HEK293 (cell line): Measurements from ENCODE around the gene TRAPPC6A.
A peak's percentile ranks its signal among the peaks of the same experiment; 100 is the strongest.

ENCODE experiments used
- CTCF ChIA-PET: fragments of 350-600 bp; formaldehyde crosslinking; extraction: SDS; loops from one replicate; lab custom pipeline; 2021; ENCODE audit warnings: antibody characterized with exemption; lab: Yijun Ruan, JAX
- POLR2A ChIA-PET: fragments of 300-600 bp; formaldehyde crosslinking; extraction: SDS; loops from one replicate; lab custom pipeline; 2020; ENCODE audit warnings: antibody characterized with exemption, inconsistent platforms; lab: Yijun Ruan, JAX
- H3K27ac ChIP-seq: fragments of 200-500 bp; sonication (Bioruptor generic); 2 replicates; pipeline ENCODE4 v1.5.1; 2014; ENCODE audit warnings: low read depth, low read length, control low read depth, inconsistent platforms; ENCODE audit errors: extremely low read depth
- H3K36me3 ChIP-seq, 2 experiments: fragments of 200-500 bp in 1 of 2; sonication (Bioruptor generic) in 1 of 2; 1 replicate in 1 of 2; 2 replicates in 1 of 2; pipeline ENCODE4 v1.5.1; 2014 to 2017; ENCODE audit warnings: inconsistent platforms in 2 of 2, low read length in 2 of 2; ENCODE audit not compliant: control insufficient read depth in 2 of 2, insufficient read depth in 1 of 2
- H3K4me1 ChIP-seq: fragments of 200-500 bp; sonication (Bioruptor generic); 2 replicates; pipeline ENCODE4 v1.5.1; 2014; ENCODE audit warnings: mild to moderate bottlenecking, low read length, inconsistent platforms; ENCODE audit not compliant: control insufficient read depth, insufficient read depth
- H3K4me3 ChIP-seq: 2 replicates; pipeline ENCODE4 v1.5.1; 2011; ENCODE audit warnings: low read depth, mild to moderate bottlenecking, control low read depth, low read length, moderate library complexity
- H3K9me3 ChIP-seq: fragments of 200-500 bp; sonication (Bioruptor generic); 2 replicates; pipeline ENCODE4 v1.5.1; 2014; ENCODE audit warnings: low read depth, low read length, inconsistent platforms; ENCODE audit not compliant: control insufficient read depth, insufficient read depth
- ATF2 ChIP-seq: fragments of 450-650 bp; formaldehyde crosslinking; IDR thresholded peaks from 2 replicates; pipeline ENCODE4 v1.5.1; 2016; ENCODE audit warnings: missing biosample characterization, missing genetic modification characterization, low read depth
- EGR2 ChIP-seq: fragments of 450-650 bp; formaldehyde crosslinking; IDR thresholded peaks from 2 replicates; pipeline ENCODE4 v1.5.1; 2016; ENCODE audit warnings: low read depth, missing biosample characterization, missing genetic modification characterization
- GLI2 ChIP-seq: fragments of 450-650 bp; formaldehyde crosslinking; IDR thresholded peaks from 2 replicates; pipeline ENCODE4; 2017; ENCODE audit warnings: missing biosample characterization, missing genetic modification characterization, low read depth, borderline replicate concordance
- GLIS2 ChIP-seq: fragments of 450-650 bp; formaldehyde crosslinking; IDR thresholded peaks from 2 replicates; pipeline ENCODE4 v1.5.1; 2016; ENCODE audit warnings: missing biosample characterization, missing genetic modification characterization
- HIC1 ChIP-seq: fragments of 450-650 bp; formaldehyde crosslinking; IDR thresholded peaks from 2 replicates; pipeline ENCODE4 v1.5.1; 2016; ENCODE audit warnings: missing biosample characterization, missing genetic modification characterization
- HOXC10 ChIP-seq: sonication (generic); formaldehyde crosslinking; IDR thresholded peaks from 2 replicates; pipeline ENCODE4 v1.8.1; 2023; ENCODE audit warnings: mild to moderate bottlenecking, missing genetic modification reagents
- KLF7 ChIP-seq: fragments of 450-650 bp; formaldehyde crosslinking; IDR thresholded peaks from 2 replicates; pipeline ENCODE4 v1.5.1; 2016; ENCODE audit warnings: missing biosample characterization, missing genetic modification characterization, borderline replicate concordance
- OVOL3 ChIP-seq: fragments of 450-650 bp; formaldehyde crosslinking; IDR thresholded peaks from 2 replicates; pipeline ENCODE4 v1.5.1; 2016; ENCODE audit warnings: missing biosample characterization, missing genetic modification characterization
- SP3 ChIP-seq: fragments of 450-650 bp; formaldehyde crosslinking; IDR thresholded peaks from 2 replicates; pipeline ENCODE4 v1.5.1; 2016; ENCODE audit warnings: missing biosample characterization, missing genetic modification characterization
- TCF7L2 ChIP-seq: IDR thresholded peaks from 2 replicates; pipeline ENCODE4 v1.6.1; 2011; ENCODE audit warnings: low read depth, mild to moderate bottlenecking, inconsistent platforms, low read length, moderate library complexity, borderline replicate concordance
- WT1 ChIP-seq: fragments of 450-650 bp; formaldehyde crosslinking; IDR thresholded peaks from 2 replicates; pipeline ENCODE4 v1.5.1; 2016; ENCODE audit warnings: missing biosample characterization, missing genetic modification characterization
- ZBTB10 ChIP-seq: fragments of 450-650 bp; formaldehyde crosslinking; IDR thresholded peaks from 2 replicates; pipeline ENCODE4 v1.5.1; 2016; ENCODE audit warnings: missing biosample characterization, missing genetic modification characterization
- ZFP69B ChIP-seq: fragments of 450-650 bp; formaldehyde crosslinking; IDR thresholded peaks from 2 replicates; pipeline ENCODE4 v1.5.1; 2016; ENCODE audit warnings: missing biosample characterization, missing genetic modification characterization
- ZNF132 ChIP-seq: fragments of 450-650 bp; formaldehyde crosslinking; IDR thresholded peaks from 2 replicates; pipeline ENCODE4 v1.5.1; 2017; ENCODE audit warnings: missing biosample characterization, missing genetic modification characterization, borderline replicate concordance
- ZNF184 ChIP-seq: fragments of 450-650 bp; IDR thresholded peaks from 2 replicates; pipeline ENCODE4 v1.5.1; 2018; ENCODE audit warnings: missing biosample characterization, mild to moderate bottlenecking, missing genetic modification characterization
- ZNF23 ChIP-seq: fragments of 450-650 bp; formaldehyde crosslinking; IDR thresholded peaks from 2 replicates; pipeline ENCODE4 v1.5.1; 2016; ENCODE audit warnings: missing biosample characterization, missing genetic modification characterization, borderline replicate concordance
- ZNF416 ChIP-seq: fragments of 450-650 bp; formaldehyde crosslinking; IDR thresholded peaks from 2 replicates; pipeline ENCODE4 v1.5.1; 2016; ENCODE audit warnings: missing biosample characterization, missing genetic modification characterization
- ZNF549 ChIP-seq: fragments of 450-650 bp; IDR thresholded peaks from 2 replicates; pipeline ENCODE4 v1.5.1; 2018; ENCODE audit warnings: missing biosample characterization, missing genetic modification characterization, mild to moderate bottlenecking, inconsistent platforms, moderate library complexity
- ZNF560 ChIP-seq: fragments of 450-650 bp; formaldehyde crosslinking; IDR thresholded peaks from 2 replicates; pipeline ENCODE4 v1.5.1; 2017; ENCODE audit warnings: missing biosample characterization, missing genetic modification characterization, borderline replicate concordance
- ZNF585B ChIP-seq: fragments of 450-650 bp; formaldehyde crosslinking; IDR thresholded peaks from 2 replicates; pipeline ENCODE4 v1.5.1; 2016; ENCODE audit warnings: missing biosample characterization, missing genetic modification characterization
- ZNF624 ChIP-seq: fragments of 450-650 bp; formaldehyde crosslinking; IDR thresholded peaks from 2 replicates; pipeline ENCODE4 v1.5.1; 2017; ENCODE audit warnings: missing biosample characterization, missing genetic modification characterization
- ZNF677 ChIP-seq: fragments of 450-650 bp; IDR thresholded peaks from 2 replicates; pipeline ENCODE4 v1.5.0; 2018; ENCODE audit warnings: missing biosample characterization, mild to moderate bottlenecking, missing genetic modification characterization, moderate library complexity
- ZNF701 ChIP-seq: fragments of 450-650 bp; formaldehyde crosslinking; IDR thresholded peaks from 2 replicates; pipeline ENCODE4 v1.5.1; 2016; ENCODE audit warnings: missing biosample characterization, missing genetic modification characterization
- ZNF837 ChIP-seq: fragments of 450-650 bp; formaldehyde crosslinking; IDR thresholded peaks from 2 replicates; pipeline ENCODE4 v1.5.1; 2016; ENCODE audit warnings: missing biosample characterization, missing genetic modification characterization

TRAPPC6A gene

GRCh38 chr19:45152504-45153338 is 25.3 kb downstream of the TRAPPC6A start:
- Histone ChIP-seq H3K4me3 (no peak overlapping the region), H3K36me3 (no peaks in the 10 kb centered on the region), H3K9me3 (no peaks in the 10 kb centered on the region)
- CTCF ChIA-PET = interaction anchor here (0.7 kb wide), 1 partner anchor 10 kb away, joined by 3 read pairs; no protein-coding TSS in a partner anchor
- TF ChIP-seq SP3 (tag by site-specific recombination) = no peak
- TF ChIP-seq, all 188 proteins: peak for 0
- H3K4me1 ChIP-seq = peaks cover 2% of the 10 kb centered on the region; the same call in 1 of the 2 replicates
- POLR2A ChIA-PET = no interaction called here
- H3K27ac ChIP-seq = no peak overlapping the region

- Histone ChIP-seq H3K4me3 (no peak overlapping the region), H3K9me3 (no peaks in the 10 kb centered on the region), H3K4me1 (peaks cover 2% of the 10 kb centered on the region; the same call in 1 of the 2 replicates), H3K36me3 (no peaks in the 10 kb centered on the region), H3K27ac (no peak overlapping the region)
- CTCF ChIA-PET = no interaction called here
- POLR2A ChIA-PET = interaction anchor here (4.5 kb wide), 1 partner anchor 60 kb away, joined by 18 read pairs; no protein-coding TSS in a partner anchor
- TF ChIP-seq WT1 (tag by site-specific recombination) (no peak), ZNF549 (tag by site-specific recombination) (no peak), ZNF184 (tag by site-specific recombination) (no peak), ATF2 (tag by site-specific recombination) (no peak), ZNF132 (no peak), GLIS2 (no peak), ZNF560 (tag by site-specific recombination) (no peak), ZNF23 (tag by site-specific recombination) (no peak), TCF7L2 (no peak), OVOL3 (no peak), GLI2 (tag by site-specific recombination) (no peak), ZNF624 (tag by site-specific recombination) (no peak)
- TF ChIP-seq, all 188 proteins: peak for 0
Observed at GRCh38 chr19:45151821-45152503, 26.1 kb downstream of the TRAPPC6A start.

GRCh38 chr19:45151320-45151719 is 26.7 kb downstream of the TRAPPC6A start:
- Histone ChIP-seq H3K36me3 (no peaks in the 10 kb centered on the region), H3K4me3 (no peak overlapping the region), H3K9me3 (no peaks in the 10 kb centered on the region), H3K27ac (no peak overlapping the region), H3K4me1 (peaks cover 2% of the 10 kb centered on the region; the same call in 1 of the 2 replicates)
- ChIA-PET CTCF (interaction anchor here (1.6 kb wide), 1 partner anchor 26 kb away, joined by 5 read pairs; no protein-coding TSS in a partner anchor), POLR2A (interaction anchor here (4.5 kb wide), 1 partner anchor 59 kb away, joined by 18 read pairs; no protein-coding TSS in a partner anchor)
- TF ChIP-seq ZNF837 (no peak), HIC1 (tag by site-specific recombination) (peak; percentile 50; the same call in 1 of the 2 replicates), ZNF585B (tag by site-specific recombination) (no peak), ZNF549 (tag by site-specific recombination) (no peak), ZNF701 (tag by site-specific recombination) (no peak), KLF7 (tag by site-specific recombination) (no peak), HOXC10 (CRISPR knock-in tag) (no peak), EGR2 (tag by site-specific recombination) (0 out of 2 replicates have a peak, but pooled peaks have one; percentile 74), ZNF416 (tag by site-specific recombination) (no peak), ZNF677 (no peak), ZBTB10 (no peak), ZFP69B (no peak)
